Mesenchymal stem cell (in vitro differentiated cells and primary cell): Measurements from ENCODE around the gene CDKN2A.
"Not testable (repeated sequence)": the region's sequence is repeated elsewhere in the genome, so short reads cannot be mapped to it uniquely, and the experiment has no call there.

Experiments
- DNase-seq: peaks from one replicate; pipeline ENCODE4 v3.0.0-alpha.2; 2013
- H2AFZ ChIP-seq: one replicate; pipeline ENCODE4 v1.6.1; 2013; ENCODE audit warnings: low read depth, mild to moderate bottlenecking, control low read depth, inconsistent platforms, low read length, moderate library complexity
- H2AK5ac ChIP-seq: 2 replicates; pipeline ENCODE4 v1.6.1; 2013; ENCODE audit warnings: low read length, moderate library complexity, mild to moderate bottlenecking, inconsistent platforms; ENCODE audit not compliant: severe bottlenecking
- H2BK120ac ChIP-seq: one replicate; pipeline ENCODE4 v1.6.1; 2013; ENCODE audit warnings: low read depth, mild to moderate bottlenecking, inconsistent platforms, low read length, moderate library complexity
- H2BK12ac ChIP-seq, 2 experiments: one replicate each; pipeline ENCODE4 v1.6.1; 2013; ENCODE audit warnings: inconsistent platforms in 2 of 2, low read length in 2 of 2, mild to moderate bottlenecking in 2 of 2, moderate library complexity in 2 of 2, control low read depth in 1 of 2
- H2BK15ac ChIP-seq: one replicate; pipeline ENCODE4 v1.6.1; 2013; ENCODE audit warnings: mild to moderate bottlenecking, low read depth, inconsistent platforms; ENCODE audit not compliant: poor library complexity, severe bottlenecking
- H2BK5ac ChIP-seq: 2 replicates; pipeline ENCODE4 v1.6.1; 2013; ENCODE audit warnings: low read depth, mild to moderate bottlenecking, low read length, control low read depth, inconsistent platforms; ENCODE audit not compliant: poor library complexity, severe bottlenecking
- H3K14ac ChIP-seq, 2 experiments: one replicate each; pipeline ENCODE4 v1.6.1; 2013; ENCODE audit warnings: inconsistent platforms in 2 of 2, low read length in 2 of 2, control low read depth in 1 of 2, mild to moderate bottlenecking in 1 of 2, moderate library complexity in 1 of 2
- H3K18ac ChIP-seq, 2 experiments: one replicate each; pipeline ENCODE4 v1.6.1; 2013; ENCODE audit warnings: inconsistent platforms in 2 of 2, low read length in 2 of 2, control low read depth in 1 of 2, low read depth in 1 of 2, mild to moderate bottlenecking in 1 of 2
- H3K23ac ChIP-seq, 2 experiments: one replicate each; pipeline ENCODE4 v1.6.1; 2013; ENCODE audit warnings: inconsistent platforms in 2 of 2, low read length in 2 of 2, mild to moderate bottlenecking in 2 of 2, moderate library complexity in 2 of 2, control low read depth in 1 of 2
- H3K27ac ChIP-seq: 2 replicates; pipeline ENCODE4 v1.5.1; 2013; ENCODE audit warnings: mild to moderate bottlenecking, moderate library complexity, low read length, control low read depth, inconsistent platforms; ENCODE audit not compliant: poor library complexity, severe bottlenecking
- H3K27me3 ChIP-seq, 2 experiments: 2 replicates each; pipeline versions ENCODE4 v1.6.1 to v1.7.0; 2013; ENCODE audit warnings: low read length in 2 of 2, mild to moderate bottlenecking in 2 of 2, moderate library complexity in 2 of 2, control low read depth in 1 of 2, inconsistent platforms in 1 of 2; ENCODE audit not compliant: control insufficient read depth in 1 of 2, insufficient read depth in 1 of 2
- H3K36me3 ChIP-seq, 2 experiments: 2 replicates each; pipeline versions ENCODE4 v1.6.1 to v1.7.0; 2013; ENCODE audit warnings: low read length in 2 of 2, control low read depth in 1 of 2, inconsistent platforms in 1 of 2, low read depth in 1 of 2, mild to moderate bottlenecking in 1 of 2; ENCODE audit not compliant: insufficient read depth in 2 of 2, control insufficient read depth in 1 of 2
- H3K4ac ChIP-seq, 2 experiments: one replicate each; pipeline ENCODE4 v1.6.1; 2013; ENCODE audit warnings: inconsistent platforms in 2 of 2, low read length in 2 of 2, mild to moderate bottlenecking in 2 of 2, moderate library complexity in 2 of 2, control low read depth in 1 of 2, low read depth in 1 of 2
- H3K4me1 ChIP-seq: 2 replicates; pipeline ENCODE4 v1.6.1; 2013; ENCODE audit warnings: low read depth, low read length, control low read depth; ENCODE audit not compliant: control insufficient read depth, insufficient read depth
- H3K4me2 ChIP-seq: 2 replicates; pipeline ENCODE4 v1.6.1; 2013; ENCODE audit warnings: low read length, mild to moderate bottlenecking, inconsistent platforms; ENCODE audit not compliant: poor library complexity, severe bottlenecking
- H3K4me3 ChIP-seq, 2 experiments: 2 replicates each; pipeline versions ENCODE4 v1.5.1 to v1.7.0; 2013; ENCODE audit warnings: low read length in 2 of 2, mild to moderate bottlenecking in 2 of 2, control low read depth in 1 of 2, low read depth in 1 of 2; ENCODE audit not compliant: insufficient read depth in 1 of 2
- H3K79me1 ChIP-seq: replicated peaks from 2 replicates; pipeline ENCODE4 v1.6.1; 2013; ENCODE audit warnings: mild to moderate bottlenecking, control low read depth, low read length, inconsistent platforms; ENCODE audit not compliant: poor library complexity, severe bottlenecking
- H3K9ac ChIP-seq: 2 replicates; pipeline ENCODE4 v1.7.0; 2013; ENCODE audit warnings: mild to moderate bottlenecking, low read length, moderate library complexity
- H3K9me3 ChIP-seq: 2 replicates; pipeline ENCODE4 v1.7.0; 2013; ENCODE audit warnings: mild to moderate bottlenecking, low read length; ENCODE audit not compliant: control insufficient read depth
- H4K8ac ChIP-seq: one replicate; pipeline ENCODE4 v1.6.1; 2013; ENCODE audit warnings: inconsistent platforms, mild to moderate bottlenecking, low read length, moderate library complexity
- H4K91ac ChIP-seq: one replicate; pipeline ENCODE4 v1.6.1; 2013; ENCODE audit warnings: mild to moderate bottlenecking, low read length, inconsistent platforms
- WGBS: methylation state at CpG from one replicate; pipeline ENCODE4 v1.1.7; 2013; ENCODE audit warnings: mixed read lengths; 5-methylcytosine and 5-hydroxymethylcytosine counted together

Gene CDKN2A

DNA sequence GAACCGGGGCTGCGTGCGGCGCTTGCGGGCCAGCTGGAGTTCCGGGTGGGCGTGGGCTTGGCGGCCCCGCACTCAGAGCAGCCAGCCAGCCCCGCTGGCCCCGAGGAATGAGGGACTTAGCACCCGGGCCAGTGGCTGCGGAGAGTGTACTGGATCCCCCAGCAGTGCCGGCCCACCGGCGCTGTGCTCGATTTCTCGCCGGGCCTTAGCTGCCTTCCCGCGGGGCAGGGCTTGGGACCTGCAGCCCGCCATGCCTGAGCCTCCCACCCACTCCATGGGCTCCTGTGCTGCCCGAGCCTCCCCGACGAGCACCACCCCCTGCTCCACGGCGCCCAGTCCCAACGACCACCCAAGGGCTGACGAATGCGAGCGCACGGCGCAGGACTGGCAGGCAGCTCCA lies 34.9 kb downstream of the CDKN2A start:
- not testable (repeated sequence) for H3K27me3 ChIP-seq, H3K4me3 ChIP-seq, DNase-seq, H3K18ac ChIP-seq, H3K4ac ChIP-seq, H4K91ac ChIP-seq, H2BK5ac ChIP-seq, H3K4me2 ChIP-seq, H3K27ac ChIP-seq, H3K23ac ChIP-seq, H3K36me3 ChIP-seq, H3K9me3 ChIP-seq, H2AFZ ChIP-seq, H3K79me1 ChIP-seq, H4K8ac ChIP-seq, H2AK5ac ChIP-seq, H3K9ac ChIP-seq, H2BK120ac ChIP-seq, H3K4me1 ChIP-seq, H2BK15ac ChIP-seq, H2BK12ac ChIP-seq, H3K14ac ChIP-seq
- 88% methylated on average over 22 of the region's 33 CpGs for WGBS

DNA sequence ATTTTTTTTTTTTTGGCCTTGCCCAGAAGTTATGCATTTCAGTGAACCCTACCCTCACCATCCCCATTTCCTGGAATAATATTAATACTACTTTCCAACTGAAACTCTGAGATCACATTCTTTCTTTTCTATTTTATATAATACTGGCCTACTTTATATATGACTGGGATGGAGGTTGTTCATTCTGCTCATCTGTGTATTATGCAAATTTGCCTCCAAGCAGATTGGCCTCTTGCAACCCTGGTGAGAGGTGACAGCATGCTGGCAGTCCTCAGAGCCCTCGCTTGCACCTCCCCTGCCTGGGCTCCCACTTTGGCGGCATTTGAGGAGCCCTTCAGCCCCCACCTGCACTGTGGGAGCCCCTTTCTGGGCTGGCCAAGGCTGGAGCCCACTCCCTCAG lies 35.4 kb downstream of the CDKN2A start:
- no peak overlapping the region for H3K14ac ChIP-seq
- H4K91ac ChIP-seq = no peak overlapping the region
- no peak overlapping the region for H3K23ac ChIP-seq
- H3K36me3 ChIP-seq = no peaks in the 10 kb centered on the region
- no peak overlapping the region for H3K4me2 ChIP-seq
- H3K9ac ChIP-seq = no peak overlapping the region
- no peak overlapping the region for H2AK5ac ChIP-seq
- no peak overlapping the region for H2BK12ac ChIP-seq
- H2BK15ac ChIP-seq = no peak overlapping the region
- no peak overlapping the region for H3K18ac ChIP-seq
- H3K79me1 ChIP-seq = no peaks in the 10 kb centered on the region
- no peak overlapping the region for H3K4me3 ChIP-seq
- H2BK120ac ChIP-seq = no peak overlapping the region
- no peaks in the 10 kb centered on the region for H3K27me3 ChIP-seq
- no peak overlapping the region for H3K27ac ChIP-seq
- DNase-seq = no peak
- no peak overlapping the region for H2AFZ ChIP-seq
- 77% methylated on average over 2 of the region's 2 CpGs for WGBS
- no peak overlapping the region for H3K4ac ChIP-seq
- no peak overlapping the region for H4K8ac ChIP-seq
- H3K9me3 ChIP-seq = no peaks in the 10 kb centered on the region
- H3K4me1 ChIP-seq = no peaks in the 10 kb centered on the region
- H2BK5ac ChIP-seq = no peak overlapping the region

DNA sequence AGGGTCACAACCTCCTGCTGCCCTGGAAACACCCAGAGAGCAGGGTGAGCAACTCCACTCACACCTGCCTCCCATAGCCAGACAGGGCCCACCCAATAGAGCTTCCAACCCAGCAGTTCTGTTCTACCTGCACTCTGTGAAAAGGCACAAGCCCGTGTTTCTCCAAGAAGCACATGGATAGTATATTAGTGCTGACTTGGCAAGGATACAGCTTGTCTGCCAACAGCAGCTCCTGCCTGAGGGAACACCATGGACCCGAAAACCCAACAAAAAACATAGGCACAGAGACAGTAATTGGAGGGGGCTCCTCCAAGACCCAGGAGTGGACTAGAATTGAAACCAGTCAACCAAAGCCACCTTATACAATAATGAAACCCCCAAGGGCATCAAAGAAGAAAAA lies 48.6 kb downstream of the CDKN2A start:
- Histone ChIP-seq H3K4me1 (no peaks in the 10 kb centered on the region), H3K4me3 (no peak overlapping the region), H3K4me2 (no peak overlapping the region), H3K4ac (no peak overlapping the region), H2AFZ (no peak overlapping the region), H2BK5ac (no peak overlapping the region), H3K9me3 (no peaks in the 10 kb centered on the region), H3K9ac (no peak overlapping the region), H3K23ac (no peak overlapping the region), H3K18ac (no peak overlapping the region), H2BK12ac (no peak overlapping the region), H3K27me3 (no peaks in the 10 kb centered on the region), H2BK120ac (no peak overlapping the region), H4K91ac (no peak overlapping the region), H2BK15ac (no peak overlapping the region), H3K79me1 (no peaks in the 10 kb centered on the region), H3K36me3 (no peaks in the 10 kb centered on the region), H3K14ac (no peak overlapping the region), H2AK5ac (no peak overlapping the region), H3K27ac (no peak overlapping the region), H4K8ac (no peak overlapping the region)
- DNase-seq = no peak
- 77% methylated on average over 2 of the region's 2 CpGs for whole genome bisulfite sequencing

DNA sequence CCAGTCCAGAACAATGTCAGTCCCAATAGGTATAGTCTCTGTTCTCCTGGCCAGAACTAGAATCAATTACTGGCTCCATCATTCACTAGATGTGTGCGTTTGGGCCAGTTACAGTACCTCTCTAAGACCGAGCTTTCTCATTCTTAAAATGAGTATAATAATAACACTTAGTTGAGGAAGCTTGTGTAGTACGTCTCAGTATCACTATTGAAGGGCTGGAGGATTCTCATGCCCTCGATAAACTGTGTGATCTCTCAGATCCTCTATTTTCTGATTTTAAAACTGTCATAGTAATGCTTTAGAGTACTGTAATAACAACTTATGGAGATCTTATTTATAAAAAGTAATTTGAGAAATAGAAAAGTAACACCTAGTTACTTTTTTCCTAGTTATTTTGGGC lies 50.7 kb downstream of the CDKN2A start:
- H3K4me2 ChIP-seq = no peak overlapping the region
- H3K4me1 ChIP-seq = no peaks in the 10 kb centered on the region
- H3K14ac ChIP-seq = no peak overlapping the region
- H2BK15ac ChIP-seq = no peak overlapping the region
- no peak overlapping the region for H3K4me3 ChIP-seq
- H4K8ac ChIP-seq = no peak overlapping the region
- no peak overlapping the region for H2BK120ac ChIP-seq
- DNase-seq = no peak
- H4K91ac ChIP-seq = no peak overlapping the region
- H3K23ac ChIP-seq = no peak overlapping the region
- H2BK5ac ChIP-seq = no peak overlapping the region
- no peak overlapping the region for H2AFZ ChIP-seq
- no peak overlapping the region for H3K27ac ChIP-seq
- no peak overlapping the region for H2AK5ac ChIP-seq
- H3K9me3 ChIP-seq = no peaks in the 10 kb centered on the region
- H3K36me3 ChIP-seq = no peaks in the 10 kb centered on the region
- H2BK12ac ChIP-seq = no peak overlapping the region
- no peak overlapping the region for H3K4ac ChIP-seq
- no peaks in the 10 kb centered on the region for H3K27me3 ChIP-seq
- WGBS = no CpG with 5 or more reads among the region's 4 CpGs
- no peaks in the 10 kb centered on the region for H3K79me1 ChIP-seq
- H3K9ac ChIP-seq = no peak overlapping the region
- H3K18ac ChIP-seq = no peak overlapping the region
